HG03095 (cell line): ENCODE data around the gene PRRC2B.
"Not testable (repeated sequence)": the region's sequence is repeated elsewhere in the genome, so short reads cannot be mapped to it uniquely, and the experiment has no call there.

Experiments used
- ATAC-seq: cut with Tn5 transposase; IDR thresholded peaks from one replicate; pipeline ENCODE4 v1.9.1; 2021; ENCODE audit warnings: moderate library complexity; ENCODE audit not compliant: unreplicated experiment

The PRRC2B gene

DNA sequence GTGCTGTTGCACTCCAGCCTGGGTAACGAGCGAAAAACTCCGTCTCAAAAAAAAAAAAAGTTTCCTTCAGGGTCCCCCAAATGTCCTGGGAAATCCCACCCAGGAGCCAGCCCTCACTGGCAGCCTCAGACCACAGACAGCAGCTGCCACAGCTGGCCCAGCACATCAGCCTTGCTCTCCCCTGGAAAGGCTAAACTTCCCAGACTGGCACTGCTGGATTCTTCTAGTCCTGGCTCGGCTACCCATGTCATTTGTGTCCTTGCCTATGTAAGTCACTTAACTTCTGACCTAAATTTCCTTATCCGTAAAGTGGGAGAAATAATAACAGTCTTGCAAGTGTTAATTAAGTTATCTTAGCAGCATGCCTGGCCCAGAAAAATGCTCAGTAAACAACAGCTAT is 8.6 kb upstream of the PRRC2B start:
- no peak for ATAC-seq

DNA sequence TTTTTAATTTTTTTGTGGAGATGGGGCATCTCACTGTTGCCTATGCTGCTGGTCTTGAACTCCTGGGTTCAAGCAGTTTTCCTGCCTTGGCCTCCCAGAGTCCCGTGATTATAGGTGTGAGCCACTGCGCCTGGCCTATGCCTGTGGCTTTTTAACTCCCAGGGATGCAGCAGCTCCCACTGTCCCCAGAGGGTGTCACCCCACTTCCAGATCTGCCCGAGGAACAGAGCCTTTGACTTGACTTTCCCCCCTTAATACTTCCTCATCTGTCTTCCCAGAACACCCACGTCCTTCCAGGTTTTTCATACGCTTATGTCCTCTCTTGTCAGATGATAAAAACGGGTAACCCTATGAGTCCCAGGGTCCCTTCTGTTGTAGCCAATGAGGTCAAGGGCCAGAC is 7.6 kb upstream of the PRRC2B start:
- ATAC-seq = no peak

DNA sequence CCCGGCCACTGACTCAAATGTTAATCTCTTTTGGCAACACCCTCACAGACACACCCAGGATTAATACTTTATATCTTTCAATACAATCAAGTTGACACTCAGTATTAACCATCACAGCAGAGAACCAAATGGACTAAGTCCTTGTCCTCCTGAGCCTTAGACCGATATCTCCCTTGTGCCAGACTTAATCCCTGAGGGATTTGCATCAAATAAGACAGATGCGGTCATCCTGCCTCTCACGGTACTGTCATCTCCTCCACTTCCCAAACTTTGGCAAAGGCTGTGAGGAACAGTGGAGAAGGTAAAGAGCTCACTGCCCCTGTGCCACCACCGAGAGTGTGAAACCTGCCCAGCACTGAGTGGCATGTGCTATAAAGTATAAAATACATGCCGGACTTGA is 6.5 kb upstream of the PRRC2B start:
- no peak for ATAC-seq

DNA sequence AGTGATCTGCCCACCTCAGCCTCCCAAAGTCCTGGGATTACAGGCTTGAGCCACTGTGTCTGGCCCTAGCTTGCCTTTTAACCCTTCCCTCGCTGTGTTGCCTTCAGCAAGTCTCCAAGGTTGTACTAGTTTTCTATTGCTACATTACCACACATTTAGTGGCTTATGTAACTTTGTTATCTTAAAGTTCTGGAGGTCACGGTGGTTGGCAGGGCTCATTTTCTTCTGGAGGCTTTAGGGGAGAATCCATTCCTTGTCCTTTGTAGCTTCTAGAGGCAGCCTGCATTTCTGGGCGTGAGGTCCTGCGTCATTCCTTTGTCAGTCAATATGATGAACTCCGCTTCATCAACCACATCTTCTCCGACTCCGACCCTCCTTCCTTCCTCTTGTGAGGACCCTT is 2.9 kb upstream of the PRRC2B start:
- ATAC-seq = no peak

DNA sequence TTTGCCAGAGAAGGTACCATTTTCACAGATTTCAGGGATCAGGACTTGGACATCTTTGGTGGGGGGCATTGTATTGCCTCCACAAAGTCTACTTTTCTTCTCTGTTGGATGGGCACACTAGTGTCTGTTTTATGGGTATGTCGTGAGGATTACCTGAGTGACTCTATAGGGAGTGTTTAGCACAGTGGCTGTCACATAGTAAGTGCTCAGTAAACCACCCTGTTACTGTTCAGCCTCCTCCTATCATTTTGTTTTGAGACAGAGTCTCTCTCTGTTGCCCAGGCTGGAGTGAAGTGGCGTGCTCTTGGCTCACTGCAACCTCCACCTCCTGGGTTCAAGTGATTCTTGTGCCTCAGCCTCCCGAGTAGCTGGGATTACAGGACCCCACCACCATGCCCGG is 2.4 kb upstream of the PRRC2B start:
- no peak for ATAC-seq

DNA sequence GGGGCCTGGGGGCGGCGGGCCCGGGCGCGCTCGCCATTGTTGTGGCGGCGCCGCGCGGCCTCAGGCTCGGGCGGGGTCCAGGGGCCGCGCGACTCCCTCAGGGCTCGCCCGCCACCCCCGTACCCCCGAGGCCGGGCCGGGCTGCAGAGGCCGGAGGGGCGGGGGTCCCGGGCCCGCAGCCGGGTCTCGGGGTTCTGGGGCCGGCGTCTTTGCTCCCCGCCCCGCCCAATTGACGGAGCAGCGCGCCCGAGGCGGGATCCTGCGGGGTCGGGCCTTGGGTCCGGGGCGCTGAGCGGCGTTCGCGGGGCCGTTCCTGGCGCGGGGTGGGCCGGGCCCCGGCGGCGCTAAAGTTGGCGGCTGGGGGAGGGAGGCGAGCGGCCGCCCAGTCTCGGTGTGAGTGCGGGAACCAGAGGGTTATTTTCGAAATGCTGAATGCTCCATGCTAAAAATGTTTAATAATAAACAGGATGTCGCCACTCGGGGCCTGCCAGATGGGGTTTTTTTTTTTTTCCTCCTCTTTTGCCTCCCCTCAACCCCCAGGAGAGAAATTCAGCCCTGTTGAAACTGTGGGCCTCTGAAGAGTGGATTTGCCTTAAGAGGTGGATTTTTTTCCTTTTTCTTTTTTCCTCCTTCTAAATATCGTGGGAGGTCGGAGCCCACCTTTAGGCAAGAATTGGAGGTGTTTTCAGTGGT is 724 bp downstream of the PRRC2B start:
- no peak for ATAC-seq

DNA sequence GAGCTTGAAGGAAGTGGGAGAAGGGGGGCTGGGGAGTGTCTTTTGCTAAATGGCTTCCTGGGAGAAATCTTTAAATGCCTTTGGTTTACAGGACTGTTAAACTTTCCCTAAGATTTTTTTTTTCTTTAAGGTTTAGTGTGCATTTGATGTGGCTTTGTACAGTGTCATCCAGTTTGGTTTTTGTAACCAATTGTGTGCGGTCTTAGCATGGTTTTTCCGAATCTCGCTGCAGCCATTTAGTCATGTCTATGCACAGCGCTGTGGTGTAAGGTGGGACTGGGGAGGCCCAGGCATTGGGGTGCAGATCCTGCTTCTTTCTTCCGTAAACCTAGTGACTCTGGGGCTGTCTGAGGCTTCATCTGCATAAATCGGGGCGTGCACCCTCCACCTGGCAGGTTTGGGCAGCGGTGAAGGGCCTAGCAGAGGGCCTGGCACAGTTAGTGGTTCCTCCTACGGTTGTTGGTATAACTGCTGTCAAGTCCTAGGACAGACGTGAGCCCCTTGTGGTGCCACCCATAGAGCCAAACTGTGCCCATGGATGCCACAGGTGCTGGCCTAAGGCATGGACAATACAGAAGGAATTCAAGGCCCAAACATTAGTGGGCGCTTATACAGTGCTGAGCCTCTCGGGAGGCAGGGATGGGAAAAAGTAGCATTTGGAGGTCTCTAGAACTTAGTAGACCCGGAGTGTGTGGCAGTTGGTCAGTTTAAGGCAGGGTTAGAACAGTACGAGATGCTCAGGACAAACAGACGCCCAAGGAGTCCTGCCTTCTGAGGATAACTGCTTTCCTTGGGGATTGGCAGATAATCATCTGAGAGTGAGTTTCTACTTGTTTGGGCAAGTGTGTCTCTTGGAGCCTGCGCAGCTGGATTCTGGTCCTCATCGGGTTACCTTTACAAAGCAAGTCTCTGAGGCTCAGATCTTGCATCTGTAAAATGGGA is 1.5 kb downstream of the PRRC2B start:
- no peak for ATAC-seq

DNA sequence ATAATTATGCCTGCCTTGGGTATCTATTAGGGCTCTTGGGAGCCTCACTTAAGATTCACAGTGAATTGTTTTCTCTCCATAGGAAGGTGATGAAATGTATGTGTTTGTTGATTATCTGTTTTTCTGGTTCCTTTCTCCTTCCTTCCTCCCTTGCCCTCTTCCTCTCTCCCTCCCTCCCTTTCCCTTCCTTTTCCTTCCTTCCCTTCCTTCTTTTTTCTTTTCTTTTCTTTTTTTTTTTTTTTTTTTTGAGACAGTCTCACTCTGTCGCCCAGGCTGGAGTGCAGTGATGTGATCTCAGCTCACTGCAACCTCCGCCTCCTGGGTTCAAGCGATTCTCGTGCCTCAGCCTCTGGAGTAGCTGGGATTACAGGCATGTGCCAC is 2.2 kb downstream of the PRRC2B start:
- not testable (repeated sequence) for ATAC-seq

DNA sequence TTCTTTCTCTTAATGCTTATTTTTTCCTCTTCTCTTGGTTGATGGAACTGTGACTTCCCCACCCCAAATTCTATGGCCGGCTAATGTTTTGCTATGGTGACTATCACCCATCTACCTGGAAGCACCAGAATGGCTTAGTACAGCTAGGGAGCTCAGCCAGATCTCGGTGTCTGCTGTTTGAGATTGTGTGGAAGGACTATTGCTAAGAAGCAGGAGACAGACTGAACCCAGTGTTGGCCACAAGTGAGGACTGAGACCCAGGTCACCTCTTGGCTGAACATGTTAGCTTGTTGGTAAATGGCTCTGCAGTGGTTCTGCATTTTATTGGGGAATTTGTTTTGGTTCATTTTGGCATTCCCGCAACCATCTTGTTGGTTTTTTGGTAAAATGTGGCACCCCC is 2.7 kb downstream of the PRRC2B start:
- no peak for ATAC-seq

DNA sequence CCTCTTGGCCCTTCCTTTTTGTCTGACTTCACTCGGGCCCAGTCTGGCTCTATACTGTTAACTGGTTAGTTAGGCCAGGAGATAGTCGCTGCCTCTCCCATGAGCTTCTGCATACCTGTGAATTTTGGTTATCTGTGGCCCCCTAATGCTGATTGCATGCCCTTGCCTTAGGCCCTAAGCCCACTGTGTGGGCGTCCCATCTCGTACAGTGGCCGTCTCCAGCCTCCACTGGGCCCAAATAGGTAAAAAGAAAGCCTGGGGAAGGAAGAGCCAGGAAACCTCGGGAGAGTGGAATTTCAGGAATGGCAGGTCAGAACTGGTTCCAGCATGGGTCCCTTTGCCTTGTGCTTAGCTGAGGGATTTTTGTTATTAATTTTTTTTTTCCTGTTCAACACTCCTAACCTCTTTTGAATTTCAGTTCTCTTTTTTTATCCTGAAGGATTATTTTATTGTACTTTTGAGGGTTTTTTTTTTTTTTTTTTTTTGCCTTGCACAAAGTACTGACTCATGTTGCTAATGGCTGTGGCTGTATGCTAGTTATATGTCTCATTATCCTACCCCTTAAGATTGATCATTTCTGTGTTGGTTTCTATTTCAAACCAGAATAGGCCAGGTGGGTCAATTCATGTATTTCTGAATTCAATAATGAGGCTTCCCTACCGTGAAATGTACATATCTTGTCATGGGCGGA is 3.4 kb downstream of the PRRC2B start:
- ATAC-seq = no peak

DNA sequence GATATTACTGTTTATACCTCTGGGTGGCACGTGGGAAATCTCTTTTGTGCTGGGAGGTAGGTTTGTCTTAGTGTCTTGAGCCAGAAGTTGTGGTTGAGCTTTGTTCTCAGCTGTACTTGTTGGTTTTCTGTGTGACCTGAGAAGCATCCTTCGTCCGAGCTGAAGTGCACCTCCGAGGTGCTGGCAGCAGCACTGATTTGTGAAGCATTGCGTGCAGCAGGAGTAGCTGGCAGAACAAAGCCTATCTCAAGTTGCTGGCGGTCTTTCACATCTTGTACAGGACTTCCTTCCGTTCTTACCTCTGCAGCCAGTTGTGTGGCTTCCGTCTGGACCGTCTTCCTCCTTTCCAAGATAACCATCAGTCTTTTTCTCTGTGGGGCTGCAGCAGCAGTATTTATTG is 4.3 kb downstream of the PRRC2B start:
- no peak for ATAC-seq

DNA sequence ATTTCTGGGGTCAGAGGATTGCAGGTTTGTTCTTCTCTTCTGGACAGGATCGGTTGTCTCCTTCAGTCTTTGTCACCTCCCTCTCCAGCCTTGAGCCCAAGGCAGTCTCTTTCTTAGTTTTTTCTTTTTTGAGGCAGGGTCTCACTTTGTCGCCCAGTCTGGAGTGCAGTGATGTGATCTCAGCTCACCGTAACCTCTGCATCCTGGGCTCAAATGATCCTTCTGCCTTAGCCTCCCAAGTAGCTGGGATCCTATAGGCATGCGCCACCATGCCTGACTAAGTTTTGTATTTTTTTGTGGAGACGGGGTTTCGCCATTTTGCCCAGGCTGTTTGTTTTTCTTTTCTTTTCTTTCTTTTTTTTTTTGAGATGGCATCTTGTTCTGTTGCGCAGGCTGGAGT is 6.1 kb downstream of the PRRC2B start:
- no peak for ATAC-seq

DNA sequence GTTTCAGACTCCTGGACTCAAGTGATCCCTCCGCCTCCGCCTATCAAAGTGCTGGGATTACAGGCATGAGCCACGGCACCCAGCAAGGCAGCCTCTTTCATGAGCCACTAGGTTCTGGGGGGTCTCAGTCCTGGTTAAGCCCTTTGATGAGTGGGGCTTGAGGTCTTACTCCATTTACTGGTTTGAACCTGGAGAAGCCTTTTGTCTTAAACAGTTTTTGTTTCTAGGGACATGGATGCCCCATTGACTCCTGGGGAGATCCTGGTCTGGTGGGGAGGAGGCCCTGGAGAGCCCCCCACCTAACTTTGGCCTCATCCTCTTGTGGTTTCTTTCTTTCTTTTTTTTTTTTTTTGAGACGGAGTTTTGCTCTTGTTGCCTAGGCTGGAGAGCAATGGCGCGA is 6.7 kb downstream of the PRRC2B start:
- ATAC-seq = no peak

DNA sequence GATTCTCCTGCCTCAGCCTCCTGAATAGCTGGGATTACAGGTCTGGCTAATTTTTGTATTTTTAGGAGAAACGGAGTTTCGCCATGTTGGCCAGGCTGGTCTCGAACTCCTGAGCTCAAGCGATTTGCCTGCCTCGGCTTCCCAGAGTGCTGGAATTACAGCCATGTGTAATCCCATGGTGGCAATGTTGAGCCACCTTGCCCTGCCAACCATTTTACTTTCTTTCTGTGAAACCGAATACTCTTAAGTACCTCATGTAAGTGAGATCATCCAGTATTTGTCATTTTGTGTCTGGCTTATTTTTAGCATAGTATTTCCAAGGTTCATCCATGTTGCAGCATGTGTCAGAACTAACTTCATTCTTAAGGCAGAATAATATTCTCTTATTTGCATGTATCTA is 8.2 kb downstream of the PRRC2B start:
- no peak for ATAC-seq

DNA sequence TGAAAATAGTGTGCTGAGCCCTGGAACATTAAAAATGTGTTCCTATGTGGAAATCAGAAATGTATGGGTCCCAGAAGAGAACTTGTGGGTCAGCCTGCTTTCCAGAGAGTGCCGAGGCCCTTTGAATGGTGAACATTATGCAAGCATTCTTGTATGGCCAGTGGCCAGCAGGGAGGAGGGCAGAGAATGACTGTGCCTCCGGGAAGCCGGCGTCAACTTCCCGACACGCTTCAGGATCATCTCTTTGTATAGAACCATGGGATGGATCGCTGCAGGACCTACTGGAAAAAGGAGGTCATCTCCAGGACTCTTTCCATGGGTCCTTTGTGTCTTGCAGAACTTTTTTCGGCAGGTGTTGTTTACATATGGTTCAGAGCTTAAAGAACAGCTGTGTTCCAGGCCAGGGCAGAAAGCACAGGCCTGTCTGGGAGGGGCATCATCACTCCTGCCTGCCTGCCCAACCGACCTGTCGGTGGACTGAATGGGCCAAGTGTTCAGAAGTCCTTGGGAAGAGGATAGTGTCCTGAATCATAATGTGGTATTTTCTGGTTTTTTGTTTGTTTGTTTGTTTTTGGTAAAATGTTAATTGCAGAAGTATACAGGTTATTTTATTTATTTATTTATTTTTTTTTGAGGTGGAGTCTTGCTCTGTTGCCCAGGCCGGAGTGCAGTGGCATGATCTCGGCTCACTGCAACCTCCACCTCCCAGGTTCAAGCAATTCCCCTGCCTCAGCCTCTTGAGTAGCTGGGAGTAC is 9.0 kb downstream of the PRRC2B start:
- no peak for ATAC-seq

DNA sequence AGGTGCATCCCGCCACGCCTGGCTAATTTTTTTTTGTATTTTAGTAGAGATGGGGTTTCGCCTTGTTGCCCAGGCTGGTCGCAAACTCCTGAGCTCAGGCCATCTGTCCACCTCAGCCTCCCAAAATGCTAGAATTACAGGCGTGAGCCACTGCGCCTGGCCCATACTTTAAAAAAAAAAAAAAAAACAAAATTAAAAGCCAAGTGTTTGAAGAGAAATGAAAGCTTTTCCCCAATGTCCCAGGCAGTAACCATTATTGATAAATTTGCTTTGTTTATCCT is 9.5 kb downstream of the PRRC2B start:
- ATAC-seq = no peak

DNA sequence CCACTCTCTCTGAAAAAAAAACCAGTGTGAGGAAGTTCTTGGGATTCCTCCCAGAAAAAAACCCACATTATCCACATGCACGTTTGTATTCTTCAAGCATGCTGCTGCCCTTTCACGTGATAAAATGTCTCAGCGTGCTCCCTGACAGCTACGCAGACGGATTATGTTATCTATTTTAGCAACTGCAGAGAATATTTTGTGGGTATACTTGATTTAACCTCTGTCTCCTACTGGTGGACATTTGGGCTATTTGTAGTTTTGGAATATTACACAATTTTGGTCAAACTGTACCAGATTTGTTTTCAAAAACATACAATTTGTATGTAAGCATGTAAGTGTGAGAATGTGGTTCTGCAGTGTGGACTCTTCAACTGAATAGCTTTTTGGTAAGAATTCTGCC is 10.7 kb downstream of the PRRC2B start:
- no peak for ATAC-seq

DNA sequence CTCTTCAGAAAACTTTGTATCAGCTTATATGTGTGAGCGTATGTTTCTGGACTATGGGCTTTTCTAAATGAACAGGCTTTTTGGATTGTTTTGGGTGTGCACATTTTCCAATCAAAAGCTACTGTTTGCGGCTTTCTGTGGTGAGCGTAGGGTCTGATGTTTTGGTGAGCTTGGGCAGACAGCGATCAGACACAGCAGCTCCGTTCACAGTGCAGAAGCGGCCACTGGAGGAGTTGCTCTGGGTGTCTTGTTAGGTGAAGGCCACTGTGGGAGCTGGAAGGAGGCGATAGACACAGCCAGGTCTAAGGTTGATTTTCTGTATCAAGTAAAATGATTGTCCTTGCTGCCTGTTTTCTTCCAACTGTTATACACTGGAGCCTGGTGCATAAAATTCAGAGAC is 11.1 kb downstream of the PRRC2B start:
- ATAC-seq = no peak

DNA sequence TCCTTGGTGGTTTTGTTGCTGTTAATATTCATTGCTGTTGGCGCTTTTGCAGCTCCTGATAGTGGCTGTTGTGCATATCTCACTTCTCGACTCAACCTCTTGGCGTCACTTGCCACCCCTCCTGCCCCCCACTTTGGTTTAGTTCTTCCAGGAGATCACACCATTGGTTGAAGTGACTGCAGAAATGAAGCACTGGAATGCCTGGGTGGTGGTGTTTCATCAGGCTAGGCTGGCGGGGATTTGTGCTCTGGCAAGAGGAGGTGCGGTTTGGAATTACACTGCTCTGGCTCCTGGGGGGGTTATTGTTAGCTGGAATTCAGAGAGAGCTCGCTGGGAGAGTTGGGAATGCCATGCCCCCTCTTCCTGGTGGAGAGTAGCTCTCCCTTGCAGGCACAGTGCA is 11.5 kb downstream of the PRRC2B start:
- no peak for ATAC-seq

DNA sequence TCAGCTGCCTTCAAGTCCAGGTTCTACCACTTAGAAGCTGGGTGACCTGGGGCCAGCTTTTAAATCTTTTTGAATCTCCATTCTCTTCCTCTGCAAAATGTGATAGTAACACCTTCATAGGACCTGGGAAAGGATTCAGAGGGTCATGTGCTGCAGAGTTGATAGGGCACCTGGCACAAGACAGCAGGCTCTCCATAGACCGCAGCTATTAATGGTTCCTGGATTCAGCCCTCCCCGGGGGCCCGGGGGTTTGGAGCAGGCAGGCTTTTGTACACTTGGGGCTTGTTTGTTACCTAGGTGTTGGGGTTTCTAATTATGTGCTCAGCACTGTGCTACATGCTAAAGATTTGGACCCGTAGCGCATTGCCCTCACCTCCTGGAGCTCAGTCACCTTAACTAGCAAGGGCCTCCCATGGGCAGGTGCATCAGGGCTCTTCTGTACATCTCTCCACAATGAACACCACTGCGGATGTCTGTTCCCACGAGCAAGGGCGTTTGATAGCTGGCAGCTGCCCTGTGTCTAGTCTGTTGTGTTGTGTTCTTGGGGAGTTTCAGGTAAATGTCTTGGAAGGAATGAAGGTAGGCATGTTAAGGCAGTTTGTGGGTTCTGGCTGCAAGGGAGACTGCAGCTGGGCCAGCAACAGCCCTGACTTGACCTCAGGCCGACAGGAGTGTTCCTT is 12.1 kb downstream of the PRRC2B start:
- ATAC-seq = no peak
